Renal pelvis (tissue), 4 donors: ENCODE data around the gene ALG9. TPM values are rescaled to one million over a fixed set of nuclear protein-coding genes. Genes with fewer than 3 reads are reported as not detected.
"Not testable (repeated sequence)": the region's sequence is repeated elsewhere in the genome, so short reads cannot be mapped to it uniquely, and the experiment has no call there.

Experiments
- DNase-seq: peaks from one replicate; pipeline ENCODE4 v3.0.0-alpha.2; 2013
- polyA plus RNA-seq, 3 donors: library from polyadenylated mRNA; unstranded; fragments of 120-200 nt; gene quantifications; one replicate each; pipeline ENCODE4 v1.2.1, GENCODE V29; 2013; ENCODE audit not compliant: insufficient read length in 3 of 3

Gene ALG9
- polyA plus RNA-seq, 3 donors: 41.8 to 50.8 (median 46.3) TPM

GRCh38 chr11:111886032-111886431 is 14.7 kb upstream of the ALG9 start:
- no peak for DNase-seq

- not testable (repeated sequence) for DNase-seq
Observed at GRCh38 chr11:111885053-111885452, 13.7 kb upstream of the ALG9 start.

- no peak for DNase-seq
Observed at GRCh38 chr11:111882202-111882601, 10.8 kb upstream of the ALG9 start.

GRCh38 chr11:111879637-111879960 is 8.2 kb upstream of the ALG9 start:
- DNase-seq: no peak

- peak; percentile 98 for DNase-seq
Observed at GRCh38 chr11:111878849-111879636, 7.7 kb upstream of the ALG9 start, which contains the start of the genes CFAP68 and FDXACB1. CFAP68 (plus strand) TSS chr11:111879541; CDS start chr11:111879561, 20 bp downstream. FDXACB1 (minus strand) TSS chr11:111879165; CDS start chr11:111879132, 33 bp downstream.

GRCh38 chr11:111878385-111878848 is 7.0 kb upstream of the ALG9 start:
- peak; percentile 45 for DNase-seq

GRCh38 chr11:111871693-111872161 is 346 bp upstream of the ALG9 start:
- no peak for DNase-seq

- no peak for DNase-seq
Observed at GRCh38 chr11:111870522-111870885, 877 bp downstream of the ALG9 start.

- DNase-seq: no peak
Observed at GRCh38 chr11:111870113-111870512, 1.3 kb downstream of the ALG9 start.

- DNase-seq: no peak
Observed at GRCh38 chr11:111860257-111860656, 11.1 kb downstream of the ALG9 start.

GRCh38 chr11:111855506-111855905 is 15.9 kb downstream of the ALG9 start:
- DNase-seq: no peak

GRCh38 chr11:111852103-111852502 is 19.3 kb downstream of the ALG9 start:
- no peak for DNase-seq

GRCh38 chr11:111851636-111852035 is 19.7 kb downstream of the ALG9 start:
- DNase-seq: no peak

- DNase-seq: no peak
Observed at GRCh38 chr11:111851067-111851466, 20.3 kb downstream of the ALG9 start.

- no peak for DNase-seq
Observed at GRCh38 chr11:111849631-111850030, 21.8 kb downstream of the ALG9 start.

- no peak for DNase-seq
Observed at GRCh38 chr11:111846636-111847035, 24.7 kb downstream of the ALG9 start.

GRCh38 chr11:111846063-111846462 is 25.3 kb downstream of the ALG9 start:
- no peak for DNase-seq

GRCh38 chr11:111845276-111846028 is 25.9 kb downstream of the ALG9 start:
- DNase-seq: no peak

- DNase-seq: no peak
Observed at GRCh38 chr11:111843661-111844060, 27.7 kb downstream of the ALG9 start.

GRCh38 chr11:111841370-111842053 is 29.9 kb downstream of the ALG9 start:
- peak; percentile 85 for DNase-seq

- DNase-seq: no peak
Observed at GRCh38 chr11:111840143-111840542, 31.2 kb downstream of the ALG9 start.

- DNase-seq: no peak
Observed at GRCh38 chr11:111838054-111838453, 33.3 kb downstream of the ALG9 start.
